IPS-NIHi7 (cell line): ENCODE results near the gene SMIM38.

Experiments
- DNase-seq: peaks from one replicate; pipeline ENCODE4 v3.0.0; 2012; ENCODE audit warnings: mixed read lengths; ENCODE audit errors: extremely low spot score

The SMIM38 gene

DNA sequence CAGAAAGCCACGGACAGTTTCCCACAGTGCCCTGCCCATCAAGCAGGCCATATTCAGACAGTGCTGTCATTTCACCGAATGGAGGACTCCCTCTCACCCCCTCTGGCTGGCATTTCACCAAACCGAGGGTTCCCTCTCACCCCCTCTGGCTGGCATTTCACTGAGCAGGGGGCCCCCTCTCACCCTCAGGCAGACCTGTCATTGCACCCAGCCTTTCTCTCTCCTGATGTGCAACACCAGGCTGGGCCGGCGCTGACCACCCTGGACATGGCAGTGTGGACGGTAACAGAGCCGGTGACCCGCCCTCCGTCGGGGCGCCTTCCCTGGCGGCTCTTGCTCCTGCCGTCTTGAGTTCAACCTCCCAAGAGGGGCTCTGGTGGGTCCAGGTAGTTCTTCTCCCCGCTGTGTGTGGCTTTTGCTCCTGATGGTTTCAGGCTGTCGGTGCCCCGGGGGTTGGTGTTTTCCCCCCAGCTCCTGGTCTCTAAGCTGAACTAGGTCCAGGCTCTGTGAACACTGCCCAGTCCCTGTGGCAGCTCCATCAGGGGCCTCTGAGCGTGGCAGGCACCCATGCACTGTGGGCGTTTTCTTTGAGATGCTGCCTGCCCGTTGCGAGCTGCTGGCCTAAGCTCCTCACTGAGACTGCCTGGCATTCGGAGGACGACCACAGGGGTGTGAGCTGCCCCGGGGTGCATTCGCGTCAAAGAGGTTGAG, 46.9 kb downstream of the SMIM38 start:
- DNase-seq = no peak

DNA sequence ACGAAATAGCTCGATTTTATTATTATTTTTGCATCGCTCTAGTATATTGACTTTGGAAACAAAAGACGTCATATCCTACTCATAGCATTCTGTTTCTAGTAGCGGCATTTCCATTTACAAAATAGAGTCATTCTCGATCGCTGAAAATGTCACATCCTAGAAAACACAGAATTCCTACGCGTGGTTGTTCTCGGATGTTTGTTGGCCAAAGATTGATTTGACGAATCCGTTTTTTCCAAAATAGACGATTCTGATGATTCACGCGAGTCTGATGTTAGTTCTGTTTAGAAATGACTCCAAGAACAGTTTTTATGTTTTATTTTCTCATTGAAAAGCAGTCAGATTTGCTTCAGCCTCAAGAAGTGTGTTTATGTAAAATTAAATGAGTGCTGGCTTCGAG, 47.6 kb downstream of the SMIM38 start:
- no peak for DNase-seq

DNA sequence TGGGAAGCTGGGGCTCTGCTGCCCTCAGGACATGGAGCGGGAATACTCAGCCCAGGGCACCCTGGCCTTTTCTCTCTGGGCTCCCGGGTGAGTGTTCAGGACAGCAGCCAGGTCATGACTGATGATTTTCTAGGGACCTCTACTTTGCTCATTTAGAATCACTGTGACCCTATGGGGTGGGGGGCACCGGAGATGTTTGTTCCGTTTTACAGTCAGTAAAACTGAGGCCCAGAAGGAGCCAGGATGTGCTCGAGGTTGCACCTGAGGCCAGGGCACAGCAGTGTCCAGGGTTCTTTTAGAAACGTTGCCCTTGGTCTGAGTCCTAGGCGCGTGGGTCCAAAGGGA, 48.1 kb downstream of the SMIM38 start:
- DNase-seq = no peak

DNA sequence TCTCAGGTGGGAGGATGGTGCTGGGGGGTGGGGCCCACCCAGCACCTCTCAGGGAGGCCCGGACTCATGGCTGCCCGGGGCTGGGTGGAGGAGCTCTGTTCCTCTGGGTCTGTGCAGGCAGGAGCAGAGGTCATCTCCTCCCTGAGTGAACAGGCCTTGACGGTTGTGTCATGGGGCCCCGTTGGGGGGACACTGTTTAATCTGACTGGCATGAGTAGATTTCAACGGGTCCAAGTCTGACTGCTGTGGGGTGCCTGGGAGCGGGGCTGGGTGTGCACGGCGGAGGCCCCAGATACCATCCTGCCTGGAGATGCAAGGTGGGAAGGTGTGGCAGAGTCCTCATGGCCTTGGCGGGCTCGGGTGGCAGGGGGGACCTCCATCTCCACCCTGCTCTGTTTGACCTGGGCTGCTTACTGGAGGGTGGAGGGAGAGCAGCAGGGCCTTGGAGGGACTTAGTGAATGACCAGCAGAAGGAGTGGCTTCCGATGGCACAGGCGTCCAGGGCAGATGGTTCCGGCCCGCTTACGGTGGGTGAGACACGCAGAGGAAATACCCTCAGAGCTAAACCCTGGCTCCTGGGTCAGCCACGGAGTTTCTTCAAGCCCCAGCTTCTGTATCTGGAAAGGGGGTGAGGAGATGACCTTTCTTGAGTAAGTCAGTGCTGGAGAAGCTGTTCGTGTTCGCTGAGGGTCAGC, 48.7 kb downstream of the SMIM38 start:
- no peak for DNase-seq

DNA sequence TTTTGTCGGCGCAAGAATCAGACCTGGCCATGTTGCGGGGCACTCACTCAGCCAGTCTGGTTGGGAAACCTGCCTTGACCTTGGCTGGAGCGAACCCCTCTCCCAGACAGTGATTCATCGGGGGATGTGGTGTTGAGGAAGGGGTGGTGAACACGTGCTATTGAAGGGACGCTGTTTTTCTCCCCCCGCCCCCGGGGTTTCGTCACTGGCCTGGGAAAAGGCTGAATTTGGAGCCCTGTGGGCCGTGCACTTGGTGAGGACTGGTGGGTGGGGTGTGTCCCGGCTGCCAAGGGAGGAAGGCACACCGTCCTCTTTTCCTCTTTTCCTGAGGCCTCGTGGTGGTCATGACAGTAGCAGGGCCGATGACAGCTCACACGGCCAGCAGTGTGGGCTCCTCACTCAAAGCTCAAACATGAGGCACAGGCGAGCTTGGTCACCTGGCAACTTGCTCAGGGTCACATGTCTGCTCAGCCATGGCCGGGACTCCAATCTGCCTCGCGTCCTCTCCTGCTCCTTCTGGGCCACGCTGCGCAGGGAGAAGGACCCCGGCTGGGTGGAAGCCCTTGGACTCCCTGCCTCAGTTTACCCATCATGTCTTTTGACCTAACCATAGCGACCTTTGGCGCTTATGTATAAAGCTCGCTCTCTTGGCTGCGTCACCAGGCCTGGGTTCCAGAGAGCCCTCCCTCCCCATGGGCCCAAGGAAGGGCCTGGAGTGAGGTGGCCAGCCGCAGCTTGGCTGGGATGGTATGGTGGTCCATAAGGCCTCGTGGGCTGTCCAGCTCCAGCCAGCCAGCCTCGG, 49.4 kb downstream of the SMIM38 start:
- DNase-seq = no peak
